Measurements from ENCODE around the gene ADAMTS17. TPM values are rescaled to one million over a fixed set of nuclear protein-coding genes. Genes with fewer than 3 reads are reported as not detected.
A peak's percentile ranks its signal among the peaks of the same experiment; 100 is the strongest.
"Not testable (repeated sequence)": the region's sequence is repeated elsewhere in the genome, so short reads cannot be mapped to it uniquely, and the experiment has no call there.

Gene ADAMTS17
- total RNA-seq, 1 donor from 2014 or later: 0.40 TPM

DNA sequence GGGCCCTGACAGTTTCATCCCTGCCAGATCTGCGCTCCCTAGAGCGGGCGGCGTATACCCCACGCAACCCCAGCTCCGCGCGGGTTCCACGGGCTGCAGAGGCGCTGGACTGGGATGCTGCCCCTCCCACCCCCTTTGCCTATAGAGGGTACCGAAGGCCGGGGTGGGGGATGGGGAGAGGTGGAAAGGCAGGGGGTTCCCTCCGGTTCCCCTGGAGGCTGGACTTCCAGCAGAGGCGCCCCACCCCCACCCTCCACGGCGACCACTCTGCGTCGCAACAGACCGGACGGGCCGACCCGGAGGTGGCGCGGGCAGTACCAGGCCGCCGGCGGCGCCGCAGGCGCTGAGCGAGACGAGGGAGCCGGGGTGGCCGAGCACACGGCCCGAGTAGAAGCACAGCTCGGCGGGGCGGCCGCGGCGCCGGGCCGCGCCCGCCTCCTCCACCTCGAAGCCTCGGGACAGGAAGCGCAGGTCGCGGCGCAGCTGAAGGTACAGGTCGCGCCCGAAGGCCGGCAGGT, 995 bp downstream of the ADAMTS17 start:
- no peak for DNase-seq (ENCODE audit: low read depth in 2 of 2)

- no peak for DNase-seq (ENCODE audit: low read depth in 2 of 2)
Observed at GRCh38 chr15:100339999-100340398, 1.8 kb downstream of the ADAMTS17 start.

DNA sequence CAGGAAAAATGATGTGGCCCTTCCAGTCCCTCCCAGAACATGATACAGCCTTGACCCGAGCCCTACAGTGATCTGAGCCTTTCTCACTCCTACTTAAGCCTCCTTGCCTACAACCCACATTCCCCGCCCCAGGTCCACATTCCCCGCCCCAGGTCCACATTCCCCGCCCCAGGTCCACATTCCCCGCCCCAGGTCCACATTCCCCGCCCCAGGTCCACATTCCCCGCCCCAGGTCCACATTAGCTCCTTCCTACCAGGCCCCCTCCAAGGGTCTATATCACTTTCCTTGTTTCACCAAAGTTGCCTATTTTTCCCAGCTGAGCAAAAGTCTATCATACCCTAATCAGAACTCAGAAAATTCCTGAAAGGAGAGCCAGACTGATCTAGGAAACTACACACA, 2.3 kb downstream of the ADAMTS17 start:
- not testable (repeated sequence) for DNase-seq (ENCODE audit: low read depth in 2 of 2)

GRCh38 chr15:100338971-100339444, 2.8 kb downstream of the ADAMTS17 start:
- peak; percentile 64 to 69 for DNase-seq (ENCODE audit: low read depth in 2 of 2)

GRCh38 chr15:100338247-100338646, 3.5 kb downstream of the ADAMTS17 start:
- DNase-seq (ENCODE audit: low read depth in 2 of 2): no peak

- no peak for DNase-seq (ENCODE audit: low read depth in 2 of 2)
Observed at GRCh38 chr15:100337096-100338044, 4.4 kb downstream of the ADAMTS17 start.

DNA sequence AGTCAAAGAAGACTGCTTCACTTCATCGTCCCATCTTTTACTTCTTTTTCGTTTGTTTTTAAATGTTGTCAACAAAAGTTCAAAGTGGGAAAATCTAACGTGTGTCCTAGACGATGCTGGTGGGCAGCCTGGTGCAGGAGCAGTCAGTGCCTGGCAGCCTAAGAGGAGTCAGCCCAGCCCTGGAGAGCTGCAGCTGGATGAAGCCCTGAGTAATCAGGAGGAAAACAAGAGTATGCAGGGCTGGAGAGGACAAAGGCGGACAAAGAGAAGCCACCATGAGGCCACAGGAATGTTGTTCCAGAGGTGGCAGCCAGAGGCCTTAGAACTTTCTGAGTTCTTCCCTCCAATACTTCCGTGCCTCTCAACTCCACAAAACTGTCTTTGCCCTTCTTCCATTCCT, 5.7 kb downstream of the ADAMTS17 start:
- no peak for DNase-seq (ENCODE audit: low read depth in 2 of 2)

DNA sequence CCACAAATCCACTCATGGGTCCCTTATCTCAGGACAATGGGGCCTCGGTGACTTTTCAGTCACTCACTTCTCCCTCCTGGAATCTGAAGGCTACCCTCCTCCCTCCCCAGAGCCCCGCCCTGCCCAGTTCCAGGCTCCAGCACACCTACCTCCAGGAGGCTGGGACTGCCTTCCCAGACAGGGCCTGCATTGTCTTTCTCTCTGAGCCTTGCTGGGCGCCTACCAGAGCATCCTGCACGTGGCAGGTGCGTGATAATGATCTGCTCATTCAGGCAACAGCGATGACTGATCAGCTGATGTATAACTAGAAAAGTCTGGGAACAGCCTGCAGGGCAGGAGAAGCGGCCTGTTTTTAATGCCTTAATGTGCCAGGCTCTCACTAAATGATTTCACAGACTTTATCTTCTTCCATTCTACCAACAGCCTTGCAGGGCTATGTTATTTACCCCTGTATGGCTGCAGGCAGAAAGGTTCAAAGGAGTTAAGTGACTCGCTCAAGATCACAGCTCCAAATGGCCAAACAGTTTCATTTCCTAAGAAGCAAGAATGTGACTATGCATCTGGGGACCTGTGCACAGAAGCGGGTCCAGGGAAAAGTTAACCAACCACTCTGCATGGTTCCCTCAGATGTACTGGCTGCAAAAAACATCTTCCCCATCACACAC, 6.3 kb downstream of the ADAMTS17 start:
- no peak for DNase-seq (ENCODE audit: low read depth in 2 of 2)

- DNase-seq (ENCODE audit: low read depth in 2 of 2): no peak
Observed at GRCh38 chr15:100334905-100335304, 6.9 kb downstream of the ADAMTS17 start.

DNA sequence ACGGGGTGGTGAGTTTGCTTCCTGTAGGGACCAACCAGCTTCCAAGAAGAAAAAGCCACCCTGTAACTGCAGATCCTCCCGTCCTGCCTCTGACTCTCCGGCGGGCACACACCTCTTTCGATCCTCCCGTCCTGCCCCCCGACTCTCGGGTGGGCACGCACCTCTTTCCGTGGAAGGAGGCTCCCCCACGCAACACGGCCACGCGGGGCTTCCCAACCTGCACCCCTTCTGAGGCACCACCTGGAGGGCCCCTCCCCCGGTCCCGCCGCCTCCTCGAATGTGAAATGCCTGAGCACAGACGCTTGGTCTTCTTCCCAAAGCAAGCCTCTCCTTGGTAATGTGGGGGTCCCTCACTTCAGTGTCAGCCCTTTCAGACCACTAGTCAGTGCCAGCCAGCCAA, 7.3 kb downstream of the ADAMTS17 start:
- DNase-seq (ENCODE audit: low read depth in 2 of 2): no peak

DNA sequence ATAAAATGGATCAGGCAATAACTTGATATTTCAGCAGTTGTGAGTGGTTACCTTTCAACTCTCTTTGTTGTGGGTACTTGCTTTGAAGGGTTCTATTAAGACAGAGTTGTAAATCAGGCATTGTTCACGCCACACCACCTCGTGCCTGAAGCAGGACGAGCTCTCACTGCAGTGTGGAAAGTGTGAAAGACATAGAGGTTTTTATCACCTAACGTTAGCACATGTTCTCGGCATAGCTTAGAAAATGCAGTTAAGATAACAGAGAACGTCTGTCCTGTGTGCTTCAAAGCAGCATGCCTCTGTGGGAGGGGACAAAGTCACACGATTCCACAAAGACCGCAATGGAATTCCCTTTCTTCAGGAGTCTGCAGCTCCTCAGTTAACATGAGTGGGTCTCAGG, 7.8 kb downstream of the ADAMTS17 start:
- DNase-seq (ENCODE audit: low read depth in 2 of 2): no peak

- no peak for DNase-seq (ENCODE audit: low read depth in 2 of 2)
Observed at GRCh38 chr15:100333236-100333635, 8.5 kb downstream of the ADAMTS17 start.

- no peak for DNase-seq (ENCODE audit: low read depth in 2 of 2)
Observed at GRCh38 chr15:100332721-100333120, 9.1 kb downstream of the ADAMTS17 start.

GRCh38 chr15:100332231-100332630, 9.5 kb downstream of the ADAMTS17 start:
- no peak for DNase-seq (ENCODE audit: low read depth in 2 of 2)

- DNase-seq (ENCODE audit: low read depth in 2 of 2): no peak
Observed at GRCh38 chr15:100330629-100331215, 11.1 kb downstream of the ADAMTS17 start.

DNA sequence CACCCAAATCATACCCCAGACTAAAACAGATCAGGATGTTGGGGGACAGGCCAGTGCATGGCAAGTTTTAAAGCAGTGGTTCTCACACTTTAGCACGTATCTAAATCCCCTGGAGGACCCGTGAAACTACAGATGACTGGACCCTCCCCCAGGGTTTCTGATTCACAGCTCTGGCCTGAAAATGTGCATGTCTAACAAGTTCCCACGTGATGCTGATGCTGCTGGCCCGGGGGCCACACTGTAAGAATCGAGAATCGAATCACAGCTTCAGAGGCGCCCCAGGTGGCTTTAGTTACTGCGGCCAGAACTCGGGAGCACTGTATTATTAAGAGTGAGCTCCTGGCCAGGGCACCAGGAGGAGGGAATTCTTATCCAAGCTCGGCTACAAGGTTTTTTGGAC, 11.6 kb downstream of the ADAMTS17 start:
- DNase-seq (ENCODE audit: low read depth in 2 of 2): no peak

DNA sequence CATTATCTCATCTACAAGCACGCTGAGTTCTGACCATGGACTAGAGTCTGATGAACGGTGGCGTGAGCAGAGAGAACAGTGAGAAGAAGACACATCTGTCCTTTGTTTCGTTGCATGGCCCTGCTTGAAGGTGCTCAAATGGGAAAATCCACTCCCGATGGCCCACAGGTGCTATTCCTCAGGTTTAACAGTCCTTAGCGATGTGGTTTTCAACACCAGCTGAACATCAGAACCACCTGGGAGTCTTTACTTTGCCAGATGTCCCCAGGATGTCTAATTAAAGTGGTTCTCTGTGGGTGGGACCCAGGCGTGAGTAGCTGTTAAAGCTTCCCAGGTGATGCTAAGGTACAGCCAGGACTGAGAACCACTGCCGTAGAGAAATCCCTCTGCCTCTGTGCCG, 13.0 kb downstream of the ADAMTS17 start:
- no peak for DNase-seq (ENCODE audit: low read depth in 2 of 2)

- DNase-seq (ENCODE audit: low read depth in 2 of 2): no peak
Observed at GRCh38 chr15:100318880-100319279, 22.9 kb downstream of the ADAMTS17 start.

DNA sequence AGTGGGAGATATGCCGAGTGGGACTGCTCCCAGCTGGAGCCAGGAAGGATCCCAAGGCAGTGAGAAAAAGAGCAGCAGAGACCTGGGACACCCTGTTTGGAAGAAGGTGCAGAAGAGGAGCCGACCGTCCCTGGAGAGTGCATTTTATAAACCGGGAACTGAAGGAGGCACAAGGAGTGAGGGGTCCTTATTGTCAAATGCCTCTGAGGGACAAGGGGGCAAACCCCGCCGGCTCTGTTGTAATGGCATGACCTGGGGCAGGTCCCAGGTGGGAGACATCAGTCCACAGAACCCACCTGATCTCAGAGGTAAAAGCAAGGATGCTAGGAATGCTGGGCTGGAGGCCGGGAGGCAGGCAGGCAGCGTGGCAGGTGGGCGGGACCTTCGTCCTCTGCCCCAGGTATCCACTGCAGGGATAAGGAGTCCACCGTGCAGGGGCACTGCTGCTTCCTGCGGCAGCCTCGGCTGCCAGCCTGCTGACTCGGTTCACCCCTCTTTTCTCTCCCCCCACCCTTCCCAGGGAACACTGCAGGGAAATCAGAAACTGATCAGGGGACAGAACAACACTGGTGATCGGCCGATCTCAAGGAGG, 26.9 kb downstream of the ADAMTS17 start:
- no peak for DNase-seq (ENCODE audit: low read depth in 2 of 2)

DNA sequence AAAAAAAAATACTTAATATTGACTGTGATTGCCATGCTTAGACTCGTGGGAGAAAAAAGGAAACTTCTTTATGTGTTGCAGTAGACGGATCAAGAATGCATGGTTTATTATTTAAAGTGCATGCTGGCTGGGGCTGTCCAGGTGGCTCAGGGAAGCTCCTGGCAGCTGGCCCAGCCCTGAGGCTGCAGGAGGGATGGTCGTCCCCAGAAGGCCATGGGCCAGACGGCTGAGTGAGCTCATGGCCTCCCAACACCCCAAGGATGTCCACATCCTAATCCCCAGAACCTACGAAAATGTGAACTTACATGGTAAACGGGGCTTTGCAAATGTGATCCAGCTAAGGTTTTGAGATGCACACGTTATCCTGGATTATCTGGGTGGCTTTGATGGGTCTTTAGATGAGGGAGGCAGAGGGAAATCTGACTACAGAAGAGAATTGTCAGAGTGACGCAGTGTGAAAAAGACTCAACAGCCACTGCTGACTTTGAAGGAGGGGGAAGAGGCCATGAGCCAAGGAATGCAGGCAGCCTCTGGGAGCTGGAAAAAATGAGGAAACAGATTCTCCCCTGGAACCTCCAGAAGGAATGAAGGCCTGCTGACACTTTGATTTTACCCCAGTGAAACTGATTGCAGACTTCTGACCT, 29.8 kb downstream of the ADAMTS17 start:
- no peak for DNase-seq (ENCODE audit: low read depth in 2 of 2)

DNA sequence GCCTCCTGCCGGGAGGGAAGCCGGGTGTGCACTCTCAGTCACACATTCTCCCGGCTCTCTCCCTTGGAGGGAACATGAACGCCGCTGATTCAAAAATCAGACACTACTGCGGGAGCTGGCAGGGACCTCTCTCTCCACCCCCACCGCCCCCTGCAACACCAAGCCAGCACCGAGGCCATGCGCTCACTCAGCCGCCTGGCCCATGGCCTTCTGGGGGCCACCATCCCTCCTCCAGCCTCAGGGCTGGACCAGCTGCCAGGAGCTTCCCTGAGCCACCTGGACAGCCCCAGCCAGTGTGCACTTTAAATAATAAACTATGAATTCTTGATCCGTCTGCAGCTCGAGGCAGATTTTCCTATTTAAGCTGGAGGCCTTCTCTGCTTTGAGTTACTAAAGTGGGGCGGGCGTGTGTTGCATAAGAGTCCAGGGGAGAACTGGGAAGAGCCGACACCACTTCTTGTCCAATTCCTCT, 30.6 kb downstream of the ADAMTS17 start:
- DNase-seq (ENCODE audit: low read depth in 2 of 2): no peak
